OCI-LY1 (cell line): Measurements from ENCODE around the gene UNCX.

Experiments
- H2AFZ ChIP-seq: fragments of 200-600 bp; sonication (generic), shearing (Covaris generic); 2 replicates; pipeline ENCODE4 v1.6.0; 2014; ENCODE audit warnings: antibody characterized with exemption, mild to moderate bottlenecking, low read length
- H3F3A ChIP-seq: fragments of 200-600 bp; sonication (generic), shearing (Covaris generic); 2 replicates; pipeline ENCODE4 v1.6.0; 2014; ENCODE audit warnings: mild to moderate bottlenecking, antibody characterized with exemption, low read length, moderate library complexity; ENCODE audit not compliant: insufficient read depth
- H3K27ac ChIP-seq: fragments of 200-600 bp; sonication (generic); 2 replicates; pipeline ENCODE4 v1.5.1; 2014; ENCODE audit warnings: low read length, mixed run types, mild to moderate bottlenecking, low read depth; ENCODE audit not compliant: poor library complexity, severe bottlenecking
- H3K27me3 ChIP-seq: fragments of 200-600 bp; sonication (generic); 2 replicates; pipeline ENCODE4 v1.6.0; 2014; ENCODE audit warnings: antibody characterized with exemption, mild to moderate bottlenecking, low read length, moderate library complexity; ENCODE audit not compliant: insufficient read depth
- H3K36me3 ChIP-seq: fragments of 200-600 bp; sonication (generic); 2 replicates; pipeline ENCODE4 v1.6.1; 2014; ENCODE audit warnings: mild to moderate bottlenecking, antibody characterized with exemption, low read length, moderate library complexity, mixed read lengths; ENCODE audit not compliant: insufficient read depth
- H3K4me1 ChIP-seq: fragments of 200-600 bp; sonication (generic); 2 replicates; pipeline ENCODE4 v1.5.1; 2014; ENCODE audit warnings: mild to moderate bottlenecking, low read length, moderate library complexity; ENCODE audit not compliant: insufficient read depth, severe bottlenecking
- H3K4me2 ChIP-seq: fragments of 200-600 bp; sonication (generic), shearing (Covaris generic); 2 replicates; pipeline ENCODE4 v1.6.1; 2014; ENCODE audit warnings: low read length
- H3K4me3 ChIP-seq: fragments of 200-600 bp; sonication (generic); 2 replicates; pipeline ENCODE4 v1.5.1; 2014; ENCODE audit warnings: low read length, low read depth, mild to moderate bottlenecking, mixed read lengths; ENCODE audit not compliant: poor library complexity, severe bottlenecking
- H3K79me2 ChIP-seq: fragments of 200-600 bp; shearing (Covaris generic); 2 replicates; pipeline ENCODE4 v1.6.1; 2016; ENCODE audit warnings: mixed run types, low read length, mixed read lengths; ENCODE audit not compliant: insufficient read depth
- H3K9ac ChIP-seq: fragments of 200-600 bp; sonication (generic), shearing (Covaris generic); 2 replicates; pipeline ENCODE4 v1.6.1; 2014; ENCODE audit warnings: mild to moderate bottlenecking, low read length, mixed read lengths
- H3K9me2 ChIP-seq: fragments of 200-600 bp; sonication (generic), shearing (Covaris generic); 2 replicates; pipeline ENCODE4 v1.6.1; 2014; ENCODE audit warnings: low read depth, mild to moderate bottlenecking, low read length, mixed read lengths
- H3K9me3 ChIP-seq: fragments of 200-600 bp; shearing (Covaris generic); 2 replicates; pipeline ENCODE4 v1.6.1; 2014; ENCODE audit warnings: low read length, mixed read lengths
- H4K20me1 ChIP-seq: fragments of 200-600 bp; sonication (generic), shearing (Covaris generic); 2 replicates; pipeline ENCODE4 v1.6.0; 2016; ENCODE audit warnings: mild to moderate bottlenecking, low read length; ENCODE audit not compliant: insufficient read depth
- EZH2 ChIP-seq: fragments of 200-600 bp; sonication (generic), shearing (Covaris generic); IDR thresholded peaks from 2 replicates; pipeline ENCODE4 v1.8.0; 2017; ENCODE audit warnings: borderline replicate concordance, mixed run types, mild to moderate bottlenecking, antibody characterized with exemption, low read length, moderate library complexity, mixed read lengths
- TF ChIP-seq, protein P1 (sequence below): fragments of 200-600 bp; sonication (generic), shearing (Covaris generic); IDR thresholded peaks from 2 replicates; pipeline ENCODE4 v1.5.1; 2017; ENCODE audit warnings: mild to moderate bottlenecking, antibody characterized with exemption, low read length, moderate library complexity, mixed read lengths

The UNCX gene

GRCh38 chr7:1209097-1209496, 23.6 kb upstream of the UNCX start:
- Histone ChIP-seq H3K36me3 (no peaks in the 10 kb centered on the region), H3K4me1 (no peaks in the 10 kb centered on the region), H3F3A (no peaks in the 10 kb centered on the region)

DNA sequence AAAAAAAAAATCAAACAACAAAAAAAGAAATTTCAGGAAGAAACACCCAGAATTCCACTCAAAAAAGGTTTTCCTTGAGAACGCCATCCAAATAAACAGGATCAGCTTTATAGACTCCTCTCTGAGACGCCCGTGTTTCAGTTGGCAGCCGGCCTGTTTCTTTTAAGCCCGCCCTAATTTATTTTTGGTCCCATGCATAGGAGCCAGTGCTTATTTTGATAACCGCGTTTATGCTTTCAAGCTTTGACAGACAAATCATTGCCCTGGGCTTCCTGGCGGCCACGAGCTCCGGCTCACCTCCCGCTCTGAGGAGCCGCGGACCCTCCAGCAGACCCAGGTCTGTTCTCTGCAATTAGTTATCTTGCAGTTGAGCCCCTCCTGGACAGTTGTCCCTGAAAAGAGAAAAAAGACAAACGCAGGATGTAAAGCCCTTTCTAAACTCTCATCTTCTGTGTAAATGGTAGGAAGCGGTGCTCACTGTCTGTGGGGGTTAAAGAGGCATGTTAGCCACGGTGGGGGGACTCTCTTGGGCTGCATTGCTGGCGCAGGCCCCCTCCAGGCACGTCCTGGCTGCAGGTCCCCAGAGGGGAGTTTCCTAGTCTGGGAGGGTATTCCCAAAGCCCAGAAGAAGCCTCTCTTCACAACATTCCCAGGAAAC, 22.2 kb upstream of the UNCX start:
- H3K79me2 ChIP-seq = no peaks in the 10 kb centered on the region
- no peak overlapping the region for H3K4me3 ChIP-seq
- no peaks in the 10 kb centered on the region for H3K9me2 ChIP-seq
- H4K20me1 ChIP-seq = no peaks in the 10 kb centered on the region
- no peak overlapping the region for H3K27ac ChIP-seq
- H3F3A ChIP-seq = no peaks in the 10 kb centered on the region
- H3K4me1 ChIP-seq = no peaks in the 10 kb centered on the region
- no peaks in the 10 kb centered on the region for H3K9me3 ChIP-seq
- H3K9ac ChIP-seq = no peak overlapping the region
- peaks cover 5% of the 10 kb centered on the region; the same call in 1 of the 2 replicates for H3K27me3 ChIP-seq
- no peaks in the 10 kb centered on the region for H3K36me3 ChIP-seq
- H3K4me2 ChIP-seq = no peak overlapping the region
- TF ChIP-seq, protein P1, sequence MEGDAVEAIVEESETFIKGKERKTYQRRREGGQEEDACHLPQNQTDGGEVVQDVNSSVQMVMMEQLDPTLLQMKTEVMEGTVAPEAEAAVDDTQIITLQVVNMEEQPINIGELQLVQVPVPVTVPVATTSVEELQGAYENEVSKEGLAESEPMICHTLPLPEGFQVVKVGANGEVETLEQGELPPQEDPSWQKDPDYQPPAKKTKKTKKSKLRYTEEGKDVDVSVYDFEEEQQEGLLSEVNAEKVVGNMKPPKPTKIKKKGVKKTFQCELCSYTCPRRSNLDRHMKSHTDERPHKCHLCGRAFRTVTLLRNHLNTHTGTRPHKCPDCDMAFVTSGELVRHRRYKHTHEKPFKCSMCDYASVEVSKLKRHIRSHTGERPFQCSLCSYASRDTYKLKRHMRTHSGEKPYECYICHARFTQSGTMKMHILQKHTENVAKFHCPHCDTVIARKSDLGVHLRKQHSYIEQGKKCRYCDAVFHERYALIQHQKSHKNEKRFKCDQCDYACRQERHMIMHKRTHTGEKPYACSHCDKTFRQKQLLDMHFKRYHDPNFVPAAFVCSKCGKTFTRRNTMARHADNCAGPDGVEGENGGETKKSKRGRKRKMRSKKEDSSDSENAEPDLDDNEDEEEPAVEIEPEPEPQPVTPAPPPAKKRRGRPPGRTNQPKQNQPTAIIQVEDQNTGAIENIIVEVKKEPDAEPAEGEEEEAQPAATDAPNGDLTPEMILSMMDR = no peak
- no peak for TF ChIP-seq EZH2
- H2AFZ ChIP-seq = no peak overlapping the region

More at GRCh38 chr7:1209097-1209496, 23.6 kb upstream of the UNCX start:
- Histone ChIP-seq H3K27ac (no peak overlapping the region), H3K79me2 (no peaks in the 10 kb centered on the region), H3K9me2 (no peaks in the 10 kb centered on the region), H3K27me3 (peaks cover 5% of the 10 kb centered on the region; the same call in 1 of the 2 replicates), H3K9ac (no peak overlapping the region), H4K20me1 (no peaks in the 10 kb centered on the region), H3K4me2 (no peak overlapping the region), H2AFZ (no peak overlapping the region), H3K9me3 (no peaks in the 10 kb centered on the region), H3K4me3 (no peak overlapping the region)
- TF ChIP-seq, protein P1 = no peak
- no peak for TF ChIP-seq EZH2

DNA sequence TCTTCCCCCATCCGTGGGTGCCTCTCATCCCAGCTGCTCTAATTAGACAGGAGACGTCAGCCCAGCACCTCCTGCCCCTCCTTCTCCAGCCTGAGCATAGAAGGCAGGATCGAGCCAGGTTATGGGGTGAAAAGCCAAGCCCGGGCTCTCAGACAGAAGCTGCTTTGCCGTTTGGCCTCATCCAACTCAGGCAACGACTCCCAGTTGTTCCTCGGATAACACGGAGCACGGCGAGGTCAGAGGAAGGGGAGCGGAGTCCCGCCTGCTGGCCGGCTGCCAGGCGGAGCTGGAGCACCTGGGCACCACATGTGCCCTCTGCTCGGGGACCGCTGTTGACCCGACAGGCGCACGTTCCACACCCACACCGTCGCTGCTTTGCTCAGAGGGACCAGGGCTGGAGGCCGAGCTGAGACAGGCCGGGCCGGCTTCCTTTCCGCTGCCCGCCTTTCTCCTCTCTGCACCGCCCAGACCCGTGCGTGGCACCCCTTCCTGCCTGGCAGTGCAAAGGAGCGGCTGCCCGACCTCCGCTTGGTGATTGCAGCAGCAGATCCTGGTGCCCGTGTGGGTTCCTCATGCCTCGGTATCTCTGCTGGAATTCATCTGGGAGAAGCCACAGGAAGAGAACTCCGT, 21.6 kb upstream of the UNCX start:
- no peak overlapping the region for H3K4me2 ChIP-seq
- H3K27me3 ChIP-seq = peaks cover 5% of the 10 kb centered on the region; the same call in 1 of the 2 replicates

More for the DNA sequence above, 21.6 kb upstream of the UNCX start:
- Histone ChIP-seq H3K4me1 (no peaks in the 10 kb centered on the region), H3K4me3 (no peak overlapping the region), H3F3A (no peaks in the 10 kb centered on the region), H3K9me2 (no peaks in the 10 kb centered on the region), H2AFZ (no peak overlapping the region), H3K79me2 (no peaks in the 10 kb centered on the region), H3K36me3 (no peaks in the 10 kb centered on the region), H4K20me1 (no peaks in the 10 kb centered on the region), H3K9ac (no peak overlapping the region), H3K9me3 (no peaks in the 10 kb centered on the region), H3K27ac (no peak overlapping the region)
- no peak for TF ChIP-seq EZH2
- TF ChIP-seq, protein P1 = no peak
